Stimulated activated CD8-positive, alpha-beta memory T cell treated with anti-CD3 and anti-CD28 coated beads, Interleukin-15, amount 100 ng/mL, for 4 hours (primary cell): ENCODE measurements around the gene PIK3R6.
"Not testable (repeated sequence)": the region's sequence is repeated elsewhere in the genome, so short reads cannot be mapped to it uniquely, and the experiment has no call there.

Source experiments
- DNase-seq, 2 donors: peaks; one replicate each; pipeline ENCODE4 v3.0.0-alpha.2; 2020; ENCODE audit warnings: low read depth in 2 of 2

Gene PIK3R6

DNA sequence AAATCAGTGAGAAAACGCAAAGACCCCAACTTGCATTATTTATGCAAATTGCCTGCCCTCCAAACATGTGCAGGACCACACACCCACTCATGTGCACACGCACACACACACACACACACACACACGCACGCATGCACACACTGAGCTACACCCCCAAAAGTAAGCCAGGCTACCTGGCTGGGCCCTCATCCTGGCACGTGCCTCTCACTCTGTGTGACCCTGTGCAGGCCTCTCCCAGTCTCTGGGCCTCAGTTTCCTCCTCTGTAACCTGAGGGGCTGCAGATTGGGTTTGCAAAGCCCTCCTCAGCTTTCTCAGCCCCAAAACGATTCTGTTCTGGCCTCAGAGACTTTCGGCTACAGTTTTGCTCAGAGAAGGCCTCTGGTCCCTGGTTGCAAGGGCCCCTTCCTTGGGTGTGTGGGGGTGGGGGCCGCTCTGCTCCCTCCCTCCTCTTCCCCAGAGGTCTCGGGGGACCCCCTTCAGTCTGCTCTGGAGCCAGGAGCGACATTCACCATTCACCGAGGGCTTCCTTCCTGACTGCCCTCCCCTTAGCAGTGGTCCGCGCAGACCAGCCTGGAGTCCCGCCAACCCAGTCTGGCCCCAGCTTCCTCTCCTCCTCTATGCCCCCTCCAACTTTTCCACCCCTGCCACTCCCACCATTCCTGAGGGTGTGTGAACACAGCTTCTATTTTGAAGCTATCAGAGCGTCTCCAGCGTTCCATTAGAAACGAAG, 5.4 kb upstream of the PIK3R6 start:
- DNase-seq, result no peak

DNA sequence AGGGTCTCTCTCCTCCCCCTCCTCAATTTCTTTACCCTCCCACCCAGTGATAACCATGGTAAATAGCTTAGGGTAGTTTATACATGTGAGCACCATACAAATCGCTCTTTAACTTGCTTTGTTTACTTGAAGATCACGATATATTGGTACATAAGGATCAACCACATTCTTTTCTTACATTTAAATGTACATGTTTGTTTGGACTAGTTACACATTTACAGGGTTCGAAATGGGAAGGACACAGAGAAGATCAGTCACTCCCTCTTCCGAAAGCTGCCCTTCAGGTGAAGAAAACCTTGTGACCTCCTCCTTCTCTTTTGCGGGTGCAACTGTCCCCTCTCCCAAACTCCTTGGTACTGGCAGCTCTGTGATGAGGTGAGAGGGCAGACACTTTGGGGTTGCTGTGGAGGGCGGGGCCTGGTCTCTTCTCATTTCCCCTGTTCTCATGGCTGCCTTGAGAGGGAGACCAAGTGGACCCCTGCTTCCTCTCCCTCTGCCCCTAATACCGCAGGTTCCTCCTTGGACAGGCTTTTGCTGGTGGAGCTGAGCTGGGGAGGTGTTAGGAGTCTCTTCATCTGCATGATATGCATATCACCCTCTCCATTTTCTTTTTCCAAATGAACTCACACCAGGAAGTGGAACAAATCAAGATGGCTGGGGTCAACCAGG, 4.7 kb upstream of the PIK3R6 start:
- no peak for DNase-seq

DNA sequence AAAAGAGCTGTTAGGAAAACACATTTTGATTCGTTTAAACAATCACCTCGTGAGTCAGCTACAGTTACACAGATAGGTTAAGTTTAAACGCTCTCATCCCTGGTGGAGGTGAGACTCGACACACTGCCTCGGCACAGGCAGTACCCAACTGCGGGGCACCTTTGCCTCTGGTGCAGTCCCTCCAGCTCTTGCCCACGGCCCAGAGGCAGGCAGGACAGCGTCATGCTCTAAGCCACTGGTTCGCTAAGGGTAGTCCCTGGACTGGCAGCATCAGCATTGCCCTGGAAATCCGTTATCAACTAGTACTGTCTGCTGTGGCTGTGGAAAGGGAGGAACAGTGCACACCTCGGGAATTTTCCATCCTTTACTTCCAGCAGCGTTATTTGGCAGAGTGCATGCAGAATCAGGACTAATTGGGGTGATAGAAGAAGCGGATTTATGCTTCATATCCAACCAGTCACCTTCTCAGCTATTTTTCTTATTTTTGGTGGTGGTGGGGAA, 3.7 kb upstream of the PIK3R6 start:
- no peak for DNase-seq

DNA sequence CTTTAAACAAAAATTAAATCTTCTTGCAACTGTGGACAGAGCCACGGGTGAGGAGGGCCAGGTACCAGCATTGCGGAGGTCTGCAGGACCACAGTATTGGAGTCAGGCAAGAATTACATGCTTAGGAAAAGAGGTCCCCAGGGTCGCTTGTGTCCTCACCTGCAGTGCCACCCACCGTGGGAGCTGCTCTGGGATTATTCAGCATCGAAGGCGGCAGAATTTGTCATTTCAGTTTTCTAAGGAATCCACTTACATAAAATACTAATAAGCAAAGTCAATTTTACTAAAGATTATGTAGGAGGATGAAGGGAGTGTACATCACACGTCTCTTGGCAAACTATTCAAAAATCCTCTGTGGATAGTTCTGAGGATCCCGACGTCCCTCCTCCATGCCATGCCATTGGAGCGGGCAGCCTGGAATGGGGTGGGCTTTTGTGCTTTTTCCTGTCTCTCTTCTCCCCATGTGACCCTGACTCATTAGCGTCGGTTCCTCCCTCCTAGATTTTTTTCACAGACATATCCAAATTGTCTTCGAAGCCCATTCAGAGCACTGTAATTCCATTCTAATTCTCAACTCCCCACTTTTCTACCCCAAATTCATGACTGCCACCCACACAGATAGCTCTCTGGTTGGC, 3.0 kb upstream of the PIK3R6 start:
- no peak for DNase-seq

DNA sequence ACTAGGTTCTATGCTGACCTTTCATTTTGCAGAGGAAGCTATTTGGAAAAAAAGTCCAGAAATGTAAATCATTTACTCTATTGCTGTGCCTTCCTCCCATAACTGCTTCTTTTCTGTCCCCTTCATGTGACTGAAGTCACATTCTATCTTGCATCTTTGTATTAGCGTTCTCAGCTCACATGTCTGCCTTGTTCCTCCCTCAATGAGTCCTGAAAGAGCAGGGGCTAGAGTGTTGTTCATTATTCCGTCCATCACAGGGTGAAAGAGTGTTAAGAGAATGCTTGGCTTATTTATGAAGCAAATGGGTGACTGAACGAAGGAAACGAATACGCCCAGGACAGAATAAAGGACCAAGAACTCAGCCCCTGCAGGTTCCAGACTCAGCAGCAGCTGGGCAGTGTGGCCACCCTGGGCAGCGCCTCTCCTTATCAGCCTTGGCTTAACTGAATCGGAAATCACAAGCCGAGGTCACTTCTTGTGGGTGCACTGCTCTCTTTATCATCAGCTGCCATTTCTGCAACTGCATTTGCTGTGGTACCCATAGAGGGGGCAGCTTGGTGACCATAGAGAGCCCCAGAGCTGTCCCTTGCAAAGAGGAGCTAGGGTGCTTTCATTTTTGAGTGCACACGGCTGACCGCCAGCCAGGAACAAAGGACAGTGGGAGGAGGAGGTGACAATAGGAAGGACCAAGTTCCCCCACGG, 1.8 kb upstream of the PIK3R6 start:
- no peak for DNase-seq

DNA sequence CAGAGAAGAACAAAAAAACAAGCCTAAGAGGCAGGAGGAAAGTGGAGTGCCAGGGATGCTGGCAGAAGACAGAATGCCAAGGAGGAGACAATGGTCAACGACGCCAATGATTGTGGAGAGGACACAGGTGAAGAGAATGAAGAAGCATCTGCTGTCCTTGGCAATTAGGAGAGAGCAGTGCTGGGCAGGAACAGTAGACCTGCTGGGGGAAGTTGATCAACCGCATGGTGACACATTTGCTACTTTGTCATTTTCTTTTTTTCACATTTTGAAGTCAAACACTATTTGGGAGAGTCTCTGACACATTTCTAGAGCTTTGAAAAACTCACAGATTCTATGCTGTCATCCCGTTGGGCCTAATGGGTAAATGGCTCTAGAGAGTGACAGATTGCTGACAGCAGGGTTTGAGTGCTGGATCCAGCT, 1.1 kb upstream of the PIK3R6 start:
- DNase-seq, result no peak

DNA sequence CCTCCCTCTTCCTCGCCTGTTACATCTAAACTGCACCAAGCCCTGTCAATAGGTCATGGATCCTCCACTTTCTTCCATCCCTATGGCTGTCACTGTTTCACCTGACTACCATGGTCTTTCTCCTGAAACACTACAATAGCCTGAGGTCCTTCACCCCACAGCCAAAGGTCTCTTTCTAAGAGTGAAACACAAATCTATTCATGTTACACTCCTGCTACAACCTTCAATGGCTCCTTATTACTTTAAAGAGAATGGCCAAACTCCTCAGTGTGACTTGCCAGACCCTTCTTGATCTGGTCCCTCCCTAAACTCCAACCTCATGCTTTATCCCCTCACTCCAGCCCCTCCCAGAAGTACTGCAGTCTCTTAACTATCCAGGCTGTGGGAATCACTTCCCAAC, 618 bp upstream of the PIK3R6 start:
- no peak for DNase-seq

DNA sequence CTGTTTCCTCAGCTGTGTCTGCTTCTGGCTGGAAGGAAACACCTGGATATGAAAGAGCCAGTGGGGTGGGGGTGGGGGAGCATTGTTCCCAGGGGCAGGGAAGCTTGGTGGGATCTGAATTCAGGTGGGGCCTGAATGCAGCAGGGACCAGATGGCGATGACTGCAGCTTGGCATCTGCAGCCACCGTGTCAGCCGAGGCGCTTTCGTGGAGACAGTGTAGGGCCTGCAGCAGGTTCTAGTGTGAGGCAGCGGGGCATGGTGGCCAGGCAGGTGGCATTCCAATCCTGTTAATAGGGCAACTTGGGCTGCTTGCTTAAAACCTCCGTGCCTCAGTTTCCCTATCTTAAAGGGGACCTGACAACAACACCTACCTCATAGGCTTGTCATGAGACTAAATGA, 1.7 kb downstream of the PIK3R6 start:
- DNase-seq, result no peak

DNA sequence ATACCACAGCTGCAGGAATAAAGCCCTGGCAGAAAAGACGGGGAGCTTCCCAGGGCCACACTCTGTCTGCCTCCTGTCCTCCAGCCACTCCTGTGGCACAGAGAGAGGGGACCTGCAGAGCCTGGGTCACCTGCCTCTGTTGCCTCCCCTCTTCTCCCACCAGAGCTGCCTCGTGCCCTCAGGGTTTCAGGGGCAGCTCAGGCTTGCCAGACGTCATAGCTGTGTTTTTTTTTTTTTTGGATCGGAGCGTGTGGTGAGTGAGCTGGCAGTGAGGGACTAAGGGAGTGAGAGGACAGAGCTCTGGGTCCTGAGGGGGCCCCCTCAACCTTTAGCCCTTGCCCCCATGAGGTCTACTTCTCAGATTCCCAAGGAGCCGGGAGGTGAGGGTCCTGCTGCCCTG, 2.1 kb downstream of the PIK3R6 start:
- no peak for DNase-seq

DNA sequence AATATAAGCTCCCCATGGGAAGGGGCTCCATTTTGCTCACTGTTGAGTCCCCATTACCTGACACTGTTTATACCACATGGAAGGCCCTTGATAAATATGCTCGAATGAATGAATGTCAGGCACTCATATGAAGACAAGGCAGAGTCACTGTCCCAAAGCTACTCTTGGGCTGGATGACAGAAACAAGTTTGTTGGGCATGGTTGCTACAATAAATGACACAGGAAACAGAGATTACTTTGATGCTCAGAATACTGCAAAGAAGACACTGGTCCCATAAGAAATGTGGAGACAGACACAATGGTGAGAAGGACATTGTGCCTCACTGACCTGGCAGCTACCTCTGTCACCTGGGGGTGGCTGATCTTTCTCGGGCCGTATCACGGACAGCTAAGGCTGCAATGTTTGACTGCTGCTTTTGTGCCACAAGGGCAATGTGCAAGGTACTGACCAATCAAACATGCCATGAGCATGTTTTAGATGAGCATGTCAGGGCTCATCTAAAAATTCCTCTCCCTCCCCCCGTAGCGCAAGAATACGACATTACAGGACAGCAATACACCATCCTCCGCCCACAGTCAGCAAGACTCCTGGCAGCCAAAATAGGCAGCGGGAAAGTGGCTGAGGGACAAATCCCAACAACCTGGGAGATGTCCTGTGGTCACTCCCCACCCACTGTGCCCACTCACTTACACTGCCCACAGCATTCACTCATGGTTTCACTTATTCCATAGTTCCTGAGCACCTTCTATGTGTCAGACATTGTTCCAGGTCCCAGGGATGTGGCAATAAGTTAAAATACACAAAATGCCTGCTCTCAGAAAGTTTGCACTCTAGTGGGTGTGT, 5.0 kb downstream of the PIK3R6 start:
- no peak for DNase-seq

DNA sequence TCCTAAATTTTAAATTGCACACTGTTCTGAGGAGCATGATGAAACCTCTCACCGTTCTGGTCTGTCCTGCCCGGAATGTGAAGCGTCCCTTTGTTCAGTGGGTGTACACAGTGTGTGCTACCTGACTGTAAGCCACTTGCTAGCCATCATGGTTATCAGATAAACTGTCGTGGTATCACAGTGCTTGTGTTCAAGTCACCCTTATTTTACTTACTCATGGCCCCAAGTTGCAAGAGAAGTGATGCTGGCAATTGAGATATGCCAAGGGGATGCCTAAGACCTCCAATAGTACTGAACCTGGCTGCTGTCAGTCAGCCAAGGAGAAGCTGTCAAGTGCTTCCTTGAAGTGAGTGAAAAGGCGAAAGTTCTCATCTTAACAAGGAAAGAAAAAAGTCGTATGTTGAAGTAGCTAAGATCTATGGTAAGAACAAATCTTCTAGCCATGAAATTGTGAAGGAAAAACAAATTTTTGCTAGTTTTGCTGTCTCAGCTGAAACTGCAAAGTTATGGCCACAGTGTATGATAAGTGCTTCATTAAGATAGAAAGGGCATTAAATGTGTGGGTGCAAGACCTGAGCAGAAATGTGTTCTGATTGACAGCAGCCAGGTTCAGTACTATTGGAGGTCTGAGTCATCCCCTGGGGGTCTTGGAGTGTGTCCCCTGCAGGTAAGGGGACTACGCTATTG, 5.8 kb downstream of the PIK3R6 start:
- DNase-seq, result no peak

DNA sequence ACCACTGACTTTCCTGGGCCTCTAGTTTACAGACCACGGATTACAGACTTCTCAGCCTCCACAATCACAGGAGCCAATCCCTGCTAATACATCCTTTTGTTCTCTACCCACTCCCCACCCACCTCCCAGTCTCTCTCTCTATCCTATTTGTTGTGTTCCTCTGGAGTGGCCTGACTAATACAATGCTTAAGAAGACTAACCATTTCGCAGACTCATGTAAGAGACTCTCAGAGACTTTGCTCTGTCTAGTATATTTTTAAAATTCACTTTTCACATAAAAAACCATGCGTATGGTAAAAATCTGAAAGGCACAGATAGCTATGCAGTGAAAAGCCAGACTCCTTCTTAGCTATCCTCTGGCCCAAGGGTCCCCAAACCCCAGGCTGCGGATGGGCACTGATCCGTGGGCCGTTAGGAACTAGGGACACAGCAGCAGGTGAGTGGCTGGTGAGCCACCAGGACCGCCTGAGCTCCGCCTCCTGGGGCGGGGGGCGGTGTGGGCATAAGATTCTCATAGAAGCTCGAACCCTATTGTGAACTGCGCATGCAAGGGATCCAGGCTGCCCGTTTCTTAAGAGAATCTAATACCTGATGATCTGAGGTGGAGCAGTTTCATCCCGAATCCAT, 7.6 kb downstream of the PIK3R6 start:
- DNase-seq, result no peak

DNA sequence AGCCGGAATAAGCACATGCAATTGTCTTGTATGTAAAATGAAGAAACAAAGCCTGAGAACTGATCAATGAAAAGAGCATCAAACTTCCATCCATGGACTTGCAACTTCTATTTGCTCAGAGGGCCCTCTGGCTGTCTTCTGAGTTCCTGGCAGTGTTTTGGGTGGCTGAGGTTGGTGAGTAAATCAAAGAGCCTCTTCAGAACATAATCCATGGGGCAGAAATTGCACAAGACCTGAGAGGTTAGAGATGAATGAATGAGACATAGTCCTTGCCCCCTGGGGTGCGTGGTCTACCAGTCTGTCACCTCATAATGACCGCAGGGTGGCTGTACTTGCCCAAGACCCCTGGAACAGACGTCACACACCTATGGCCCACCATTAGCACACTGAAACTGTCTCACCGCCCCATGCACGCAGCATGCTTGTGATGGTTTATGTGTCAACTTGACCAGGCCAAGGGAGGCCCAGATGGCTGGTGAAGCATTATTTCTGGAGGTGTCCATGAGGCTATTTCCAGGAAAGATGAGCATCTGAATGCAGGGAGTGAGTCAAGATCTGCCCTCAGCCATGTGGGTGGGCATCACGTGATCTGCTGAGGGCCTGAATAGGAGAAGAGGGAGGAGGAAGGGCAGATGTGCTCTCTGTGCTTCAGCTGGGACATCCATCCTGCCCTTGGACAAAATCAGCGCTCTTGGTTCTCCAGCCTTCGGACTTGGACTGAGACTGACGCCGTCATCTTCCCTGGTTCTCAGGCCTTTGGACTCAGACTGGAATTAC, 8.3 kb downstream of the PIK3R6 start:
- DNase-seq, result no peak

DNA sequence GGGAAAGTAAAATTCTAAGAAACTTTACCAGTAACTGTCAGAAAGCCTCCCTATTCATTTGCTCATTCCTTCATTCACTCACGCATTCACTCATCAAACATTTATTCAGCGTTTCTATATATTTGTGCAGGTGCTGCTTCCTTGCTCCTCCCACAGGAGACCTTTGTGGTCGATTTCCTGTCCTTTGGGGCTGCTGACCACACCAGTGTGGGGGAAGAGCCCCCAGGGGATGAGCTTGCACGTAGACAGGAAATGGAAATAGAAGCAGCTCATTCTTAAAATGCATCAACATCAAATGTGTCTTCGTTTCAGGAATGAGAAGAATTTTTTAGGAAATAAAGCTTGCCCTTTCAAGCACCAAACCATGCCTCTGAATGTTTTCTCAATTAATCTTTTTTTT, 9.6 kb downstream of the PIK3R6 start:
- DNase-seq, result no peak

DNA sequence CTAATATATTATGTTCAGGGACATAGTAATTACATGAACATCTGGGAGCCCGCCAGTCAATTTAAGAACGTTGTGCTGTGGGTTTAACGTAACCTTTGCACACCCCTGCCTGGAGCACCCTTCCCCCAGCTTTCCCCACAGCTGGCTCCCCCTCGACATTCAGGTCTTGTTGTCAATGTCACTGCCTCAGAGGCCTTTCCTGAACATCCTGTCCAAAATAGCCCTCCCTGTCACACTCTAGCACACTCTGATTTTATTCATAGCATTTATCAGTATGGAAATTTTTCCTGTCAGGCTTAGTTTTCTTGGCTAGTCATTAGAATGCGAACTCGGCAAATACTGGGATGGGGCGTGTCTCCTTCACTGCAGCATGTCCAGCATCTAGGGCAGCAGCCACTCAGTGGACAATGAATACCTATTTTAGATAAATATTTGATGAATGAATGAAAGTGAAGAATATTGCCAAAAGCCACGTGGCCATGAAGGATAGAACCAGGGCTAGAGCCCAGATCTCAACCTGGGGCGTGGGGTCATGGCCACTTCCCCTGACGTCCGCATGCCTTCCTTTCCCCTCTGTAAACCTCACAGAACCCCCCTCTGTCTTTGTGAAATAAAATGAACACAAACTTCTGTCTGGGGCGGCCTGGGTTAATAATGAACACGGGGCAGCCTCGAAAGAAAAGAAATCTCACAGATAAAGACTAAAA, 10.5 kb downstream of the PIK3R6 start:
- DNase-seq, result no peak

DNA sequence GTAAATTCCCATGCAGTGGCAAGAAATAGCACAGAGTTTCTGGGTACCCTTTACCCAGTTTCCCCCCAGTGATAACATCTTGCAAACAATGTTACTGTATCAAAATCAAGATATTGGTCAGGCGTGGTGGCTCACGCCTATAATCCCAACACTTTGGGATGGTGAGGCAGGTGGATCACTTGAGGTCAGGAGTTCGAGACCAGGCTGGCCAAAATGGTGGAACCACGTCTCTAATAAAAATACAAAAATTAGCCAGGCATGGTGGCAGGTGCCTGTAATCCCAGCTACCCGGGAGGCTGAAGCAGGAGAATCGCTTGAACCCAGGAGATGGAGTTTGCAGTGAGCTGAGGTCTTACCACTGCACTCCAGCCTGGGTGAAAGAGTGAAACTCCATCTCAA, 11.3 kb downstream of the PIK3R6 start:
- DNase-seq, result not testable (repeated sequence)

DNA sequence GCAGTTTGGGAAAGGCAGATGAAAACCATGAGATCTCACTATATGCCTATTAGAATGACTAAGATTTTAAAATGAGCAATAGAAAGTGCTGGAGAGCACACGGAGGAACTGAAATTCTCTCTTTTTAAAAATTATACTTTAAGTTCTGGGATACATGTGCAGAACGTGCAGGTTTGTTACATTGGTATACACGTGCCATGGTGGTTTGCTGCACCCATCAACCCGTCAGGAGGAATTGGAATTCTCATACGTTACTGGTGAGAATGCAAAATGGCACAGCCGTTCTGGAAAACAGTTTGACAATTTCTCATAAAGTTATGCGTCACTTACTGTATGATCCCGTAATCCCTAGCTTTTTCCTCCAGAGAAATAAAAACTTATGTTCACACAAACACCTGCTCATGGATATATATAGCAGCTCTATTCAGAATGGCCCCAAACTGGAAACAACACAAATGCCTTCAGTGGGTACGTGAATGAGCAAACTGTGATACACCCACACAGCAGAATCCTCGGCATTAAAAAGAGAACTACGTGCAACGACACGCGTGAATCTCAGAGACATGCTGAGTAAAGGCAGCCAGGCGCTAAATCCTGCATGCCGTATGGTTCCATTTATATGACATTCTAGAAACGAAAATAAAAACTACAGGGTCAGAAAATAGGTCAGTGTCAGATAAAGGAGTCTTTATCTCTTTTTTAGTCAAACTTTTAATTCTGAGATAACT, 11.8 kb downstream of the PIK3R6 start:
- DNase-seq, result no peak

DNA sequence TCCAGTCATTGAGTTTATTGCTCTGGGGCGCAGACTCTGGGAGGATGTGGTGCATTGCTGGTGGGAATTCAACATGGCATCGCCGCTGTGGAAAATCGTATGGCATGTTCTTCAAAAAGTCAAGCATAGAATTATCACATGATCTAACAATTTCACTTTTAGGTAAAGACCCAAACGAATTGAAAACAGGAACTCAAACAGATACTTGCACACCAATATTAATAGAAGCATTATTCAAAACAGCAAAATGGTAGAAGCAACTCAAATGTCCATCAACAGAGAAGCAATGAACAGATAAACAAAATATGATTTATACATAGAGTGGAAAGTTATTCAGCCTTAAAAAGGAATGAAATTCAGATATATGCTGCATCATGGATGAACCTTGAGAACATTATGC, 15.9 kb downstream of the PIK3R6 start:
- no peak for DNase-seq
